MG63 (cell line): ENCODE results near the gene CDC26. TPM values are rescaled to one million over a fixed set of nuclear protein-coding genes. Genes with fewer than 3 reads are reported as not detected.
A peak's percentile ranks its signal among the peaks of the same experiment; 100 is the strongest.

ENCODE experiments used
- DNase-seq: peaks from one replicate; pipeline ENCODE4 v3.0.0-alpha.2; 2020
- H3K27me3 ChIP-seq: fragments of 250-450 bp; sonication (Bioruptor Pico); 2 replicates; pipeline ENCODE4 v1.5.1; 2020; ENCODE audit warnings: mild to moderate bottlenecking, moderate library complexity
- H3K36me3 ChIP-seq: fragments of 250-450 bp; sonication (Bioruptor Pico); 2 replicates; pipeline ENCODE4 v1.5.1; 2020; ENCODE audit warnings: mild to moderate bottlenecking, moderate library complexity
- H3K4me3 ChIP-seq: fragments of 250-450 bp; sonication (Bioruptor Pico); 2 replicates; pipeline ENCODE4 v1.5.1; 2020; ENCODE audit warnings: mild to moderate bottlenecking, moderate library complexity
- H3K9me3 ChIP-seq: fragments of 250-450 bp; sonication (Bioruptor Pico); 2 replicates; pipeline ENCODE4 v1.5.1; 2020; ENCODE audit warnings: mild to moderate bottlenecking, moderate library complexity
- total RNA-seq: library from RNA; depleted of rRNA; stranded (reverse); fragments of >200 nt; shearing (Covaris generic); gene quantifications from 2 replicates; pipeline ENCODE4 v1.2.3, GENCODE V29; 2014; ENCODE audit warnings: low replicate concordance; rRNA removed

Gene CDC26
- total RNA-seq, 1 experiment from 2014 or later: 38.9 TPM

GRCh38 chr9:113223963-113224362 is 51.4 kb downstream of the CDC26 start:
- no peak overlapping the region for H3K4me3 ChIP-seq
- peaks cover 16% of the 10 kb centered on the region for H3K36me3 ChIP-seq
- H3K27me3 ChIP-seq: no peaks in the 10 kb centered on the region
- no peak for DNase-seq
- no peaks in the 10 kb centered on the region for H3K9me3 ChIP-seq

- no peak for DNase-seq
- Histone ChIP-seq H3K9me3 (no peaks in the 10 kb centered on the region), H3K4me3 (peak overlapping the region; percentile 81), H3K36me3 (peaks cover 23% of the 10 kb centered on the region), H3K27me3 (no peaks in the 10 kb centered on the region)
These were observed 52.9 kb downstream of the CDC26 start for GRCh38 chr9:113222482-113222841.

GRCh38 chr9:113221800-113222481 is 53.4 kb downstream of the CDC26 start:
- Histone ChIP-seq H3K27me3 (no peaks in the 10 kb centered on the region), H3K9me3 (no peaks in the 10 kb centered on the region), H3K4me3 (peak overlapping the region; percentile 81), H3K36me3 (peaks cover 26% of the 10 kb centered on the region)
- DNase-seq: no peak

GRCh38 chr9:113221003-113221799 is 54.2 kb downstream of the CDC26 start, which contains the start of the genes FKBP15 and SLC31A1:
TSS of gene FKBP15 (minus strand) at chr9:113221277. CDS start at chr9:113221243, 34 bp downstream.
TSS of gene SLC31A1 (plus strand) at chr9:113221544. CDS start at chr9:113256149, 34,605 bp downstream.
- Histone ChIP-seq H3K36me3 (peaks cover 30% of the 10 kb centered on the region), H3K27me3 (no peaks in the 10 kb centered on the region), H3K4me3 (peak within 1 kb of the TSS; percentile 81), H3K9me3 (no peaks in the 10 kb centered on the region)
- DNase-seq: peak; percentile 99

DNA sequence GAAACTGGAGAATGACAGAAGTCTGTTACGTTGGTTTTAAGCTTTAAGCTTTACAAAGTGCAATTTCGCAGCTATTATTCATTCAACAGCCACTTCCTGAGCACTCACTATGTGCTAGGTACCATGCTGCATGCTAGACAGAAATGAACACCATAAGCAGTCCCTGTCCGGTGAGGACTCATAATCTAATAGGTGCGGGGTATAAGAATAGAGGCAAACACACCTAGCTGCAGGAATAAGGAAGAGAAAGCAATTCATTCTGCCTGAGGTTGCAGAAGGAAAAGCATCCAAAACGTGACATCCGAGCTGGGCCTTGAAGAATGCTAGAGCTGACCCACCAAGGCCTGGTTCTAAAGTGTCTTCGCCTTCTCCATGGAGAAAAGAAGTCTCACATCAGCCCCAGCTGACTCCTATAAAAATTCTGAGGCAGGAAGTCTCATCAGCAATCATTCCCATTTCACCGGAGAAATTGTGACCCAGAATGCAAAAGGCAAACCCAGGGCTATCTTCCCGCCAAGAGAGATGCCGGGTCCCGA is 54.8 kb downstream of the CDC26 start:
- Histone ChIP-seq H3K9me3 (no peaks in the 10 kb centered on the region), H3K36me3 (peaks cover 30% of the 10 kb centered on the region), H3K27me3 (no peaks in the 10 kb centered on the region), H3K4me3 (peak overlapping the region; percentile 81)
- DNase-seq: no peak

DNA sequence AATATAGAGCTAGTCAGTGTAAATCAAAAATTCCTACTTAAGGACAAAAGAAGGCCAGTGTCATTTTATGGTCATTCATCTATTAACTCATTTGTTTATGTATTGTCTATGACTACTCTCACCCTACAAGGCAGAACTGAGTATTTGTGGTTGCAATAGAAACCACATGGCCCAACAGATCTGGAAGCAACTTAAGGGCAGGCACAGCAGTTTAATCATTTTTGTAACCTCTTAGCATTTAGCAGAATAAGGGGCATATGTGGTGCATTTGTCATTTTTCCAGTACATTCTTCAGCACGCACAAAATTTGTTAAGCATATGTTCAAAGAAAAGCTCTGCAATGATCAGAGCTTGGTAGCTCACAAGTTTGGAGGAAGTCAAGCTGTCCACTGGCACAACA is 55.4 kb downstream of the CDC26 start:
- H3K36me3 ChIP-seq: peaks cover 32% of the 10 kb centered on the region
- H3K9me3 ChIP-seq: no peaks in the 10 kb centered on the region
- peak overlapping the region; percentile 81 for H3K4me3 ChIP-seq
- DNase-seq: no peak
- no peaks in the 10 kb centered on the region for H3K27me3 ChIP-seq

- H3K4me3 ChIP-seq: no peak overlapping the region; the same call in 1 of the 2 replicates
- no peak for DNase-seq
- no peaks in the 10 kb centered on the region for H3K9me3 ChIP-seq
- peaks cover 32% of the 10 kb centered on the region for H3K36me3 ChIP-seq
- no peaks in the 10 kb centered on the region for H3K27me3 ChIP-seq
These were observed 56.0 kb downstream of the CDC26 start for GRCh38 chr9:113219186-113219936.

Other genes starting within 250 kb of the CDC26 start
- 0.62 and 2.2 TPM in 2 replicates for gene ZFP37, start 218.8 kb downstream of the CDC26 start, total RNA-seq
- 3.1 and 7.6 TPM in 2 replicates for gene SLC31A2, start 124.6 kb downstream of the CDC26 start, total RNA-seq
- gene FKBP15, start 54.3 kb downstream of the CDC26 start, total RNA-seq: 7.9 and 14.2 TPM in 2 replicates
- gene SLC31A1, start 54.0 kb downstream of the CDC26 start, total RNA-seq: 13.9 and 14.7 TPM in 2 replicates
- 42.0 and 58.9 TPM in 2 replicates for gene PRPF4, start 86 bp upstream of the CDC26 start, total RNA-seq
- gene RNF183, start 27.8 kb upstream of the CDC26 start, total RNA-seq: not detected in 2 replicates
- gene WDR31, start 64.7 kb upstream of the CDC26 start, total RNA-seq: 1.6 and 2.5 TPM in 2 replicates
- gene BSPRY, start 74.0 kb upstream of the CDC26 start, total RNA-seq: not detected in 2 replicates
- gene HDHD3, start 101.4 kb upstream of the CDC26 start, total RNA-seq: 7.6 and 11.5 TPM in 2 replicates
- gene ALAD, start 125.7 kb upstream of the CDC26 start, total RNA-seq: 14.8 and 17.0 TPM in 2 replicates
- gene POLE3, start 135.1 kb upstream of the CDC26 start, total RNA-seq: 81.1 and 97.9 TPM in 2 replicates
- gene C9orf43, start 135.2 kb upstream of the CDC26 start, total RNA-seq: 0.33 TPM in 1 of 2 replicates, not detected in the other
- 96.9 and 148 TPM in 2 replicates for gene RGS3, start 188.2 kb upstream of the CDC26 start, total RNA-seq